Measurements from ENCODE around the gene CCDC136. TPM values are rescaled to one million over a fixed set of nuclear protein-coding genes. Genes with fewer than 3 reads are reported as not detected.

The CCDC136 gene
- total RNA-seq, 1 experiment from 2014 or later = 11.1 TPM

DNA sequence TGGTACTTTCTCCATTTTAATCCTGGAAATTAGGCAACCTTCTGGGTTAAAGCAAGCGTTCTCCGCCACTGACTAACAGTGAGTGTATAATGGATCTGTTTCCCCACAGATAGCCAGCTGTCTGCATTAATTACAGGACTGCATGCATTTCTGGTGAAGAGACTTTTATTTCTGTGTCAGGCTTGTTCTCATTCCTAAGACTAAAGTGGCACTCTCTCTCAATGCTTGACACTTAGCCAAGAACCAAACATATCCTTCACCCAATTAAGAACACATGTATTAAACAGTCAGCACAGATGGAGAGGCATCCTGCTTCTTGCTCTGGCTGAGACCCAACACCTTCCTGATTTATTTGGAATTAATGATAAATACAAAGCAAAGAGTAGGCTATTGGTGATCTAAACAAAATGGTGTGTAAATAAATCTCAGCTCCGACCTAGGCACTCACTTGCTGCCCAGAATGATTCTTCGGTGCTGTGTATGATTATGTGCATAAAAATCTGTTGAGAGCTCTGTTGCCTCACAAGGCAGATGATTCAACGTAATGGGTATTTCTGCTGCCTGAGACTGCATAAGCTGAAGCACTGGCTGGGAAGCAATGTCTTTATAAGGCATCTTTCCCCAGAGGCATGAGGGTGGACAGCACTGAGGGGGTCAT, 35.8 kb upstream of the CCDC136 start:
- CTCF ChIA-PET = no interaction called here
- H3K4me3 ChIP-seq (replicated peaks in 1 of 2; ENCODE audit: low read depth in 1 of 2, low read length in 2 of 2) = no peak overlapping the region
- DNase-seq (ENCODE audit: low read depth, low spot score) (no peak), ATAC-seq (no peak)
- H3K9me3 ChIP-seq (ENCODE audit: control insufficient read depth in 1 of 2, insufficient read depth in 1 of 2, low read depth in 1 of 2, low read length in 2 of 2) = no peaks in the 10 kb centered on the region
- peaks cover 33 to 42% of the 10 kb centered on the region in 2 experiments for H3K36me3 ChIP-seq (ENCODE audit: control insufficient read depth in 1 of 2, insufficient read depth in 2 of 2, low read length in 2 of 2)
- TF ChIP-seq, protein P1, sequence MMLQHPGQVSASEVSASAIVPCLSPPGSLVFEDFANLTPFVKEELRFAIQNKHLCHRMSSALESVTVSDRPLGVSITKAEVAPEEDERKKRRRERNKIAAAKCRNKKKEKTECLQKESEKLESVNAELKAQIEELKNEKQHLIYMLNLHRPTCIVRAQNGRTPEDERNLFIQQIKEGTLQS (IDR thresholded peaks at IDR 0.05) = no peak
- no peak for TF ChIP-seq ELF1 (IDR thresholded peaks at IDR 0.05; ENCODE audit: borderline replicate concordance, low read depth)
- TF ChIP-seq EZH2phosphoT487 (IDR thresholded peaks at IDR 0.05; ENCODE audit: borderline replicate concordance) = no peak
- TF ChIP-seq YY1 (IDR thresholded peaks at IDR 0.05; ENCODE audit: extremely low read depth, insufficient replicate concordance, low read depth, low read length) = no peak
- TF ChIP-seq JUND (IDR thresholded peaks at IDR 0.05) = no peak
- TF ChIP-seq FOSL1 (IDR thresholded peaks at IDR 0.05; ENCODE audit: low read depth) = no peak
- TF ChIP-seq POLR2A (IDR thresholded peaks at IDR 0.05; ENCODE audit: borderline replicate concordance, extremely low read depth, insufficient read depth, insufficient read length) = no peak
- no peak for TF ChIP-seq SRF (IDR thresholded peaks at IDR 0.05; ENCODE audit: low read depth)
- TF ChIP-seq CEBPB (IDR thresholded peaks at IDR 0.05; ENCODE audit: low read depth) = no peak
- TF ChIP-seq, protein P2, sequence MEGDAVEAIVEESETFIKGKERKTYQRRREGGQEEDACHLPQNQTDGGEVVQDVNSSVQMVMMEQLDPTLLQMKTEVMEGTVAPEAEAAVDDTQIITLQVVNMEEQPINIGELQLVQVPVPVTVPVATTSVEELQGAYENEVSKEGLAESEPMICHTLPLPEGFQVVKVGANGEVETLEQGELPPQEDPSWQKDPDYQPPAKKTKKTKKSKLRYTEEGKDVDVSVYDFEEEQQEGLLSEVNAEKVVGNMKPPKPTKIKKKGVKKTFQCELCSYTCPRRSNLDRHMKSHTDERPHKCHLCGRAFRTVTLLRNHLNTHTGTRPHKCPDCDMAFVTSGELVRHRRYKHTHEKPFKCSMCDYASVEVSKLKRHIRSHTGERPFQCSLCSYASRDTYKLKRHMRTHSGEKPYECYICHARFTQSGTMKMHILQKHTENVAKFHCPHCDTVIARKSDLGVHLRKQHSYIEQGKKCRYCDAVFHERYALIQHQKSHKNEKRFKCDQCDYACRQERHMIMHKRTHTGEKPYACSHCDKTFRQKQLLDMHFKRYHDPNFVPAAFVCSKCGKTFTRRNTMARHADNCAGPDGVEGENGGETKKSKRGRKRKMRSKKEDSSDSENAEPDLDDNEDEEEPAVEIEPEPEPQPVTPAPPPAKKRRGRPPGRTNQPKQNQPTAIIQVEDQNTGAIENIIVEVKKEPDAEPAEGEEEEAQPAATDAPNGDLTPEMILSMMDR (IDR thresholded peaks at IDR 0.05 in 2 of 3, conservative IDR thresholded peaks at IDR 0.05 in 1 of 3; ENCODE audit: borderline replicate concordance in 1 of 3, insufficient read depth in 1 of 3, low read depth in 2 of 3, low read length in 2 of 3) = no peak
- no peak for TF ChIP-seq RAD21 (IDR thresholded peaks at IDR 0.05; ENCODE audit: low read depth)
- TF ChIP-seq ZNF274 (IDR thresholded peaks at IDR 0.05; ENCODE audit: low read depth, low read length) = no peak
- TF ChIP-seq, protein P3, sequence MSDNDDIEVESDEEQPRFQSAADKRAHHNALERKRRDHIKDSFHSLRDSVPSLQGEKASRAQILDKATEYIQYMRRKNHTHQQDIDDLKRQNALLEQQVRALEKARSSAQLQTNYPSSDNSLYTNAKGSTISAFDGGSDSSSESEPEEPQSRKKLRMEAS (IDR thresholded peaks at IDR 0.05) = no peak
- TF ChIP-seq TCF7L2 (IDR thresholded peaks at IDR 0.05; ENCODE audit: borderline replicate concordance, extremely low read depth, insufficient read depth, insufficient read length) = no peak
- no peak for TF ChIP-seq EZH2 (IDR thresholded peaks at IDR 0.05)
- TF ChIP-seq SIN3A (IDR thresholded peaks at IDR 0.05; ENCODE audit: low read depth) = no peak
- no peak for TF ChIP-seq POLR2AphosphoS5 (IDR thresholded peaks at IDR 0.05; ENCODE audit: low read depth, low read length)
- TF ChIP-seq CBX3 (IDR thresholded peaks at IDR 0.05; ENCODE audit: low read depth) = no peak
- TF ChIP-seq, protein P4, sequence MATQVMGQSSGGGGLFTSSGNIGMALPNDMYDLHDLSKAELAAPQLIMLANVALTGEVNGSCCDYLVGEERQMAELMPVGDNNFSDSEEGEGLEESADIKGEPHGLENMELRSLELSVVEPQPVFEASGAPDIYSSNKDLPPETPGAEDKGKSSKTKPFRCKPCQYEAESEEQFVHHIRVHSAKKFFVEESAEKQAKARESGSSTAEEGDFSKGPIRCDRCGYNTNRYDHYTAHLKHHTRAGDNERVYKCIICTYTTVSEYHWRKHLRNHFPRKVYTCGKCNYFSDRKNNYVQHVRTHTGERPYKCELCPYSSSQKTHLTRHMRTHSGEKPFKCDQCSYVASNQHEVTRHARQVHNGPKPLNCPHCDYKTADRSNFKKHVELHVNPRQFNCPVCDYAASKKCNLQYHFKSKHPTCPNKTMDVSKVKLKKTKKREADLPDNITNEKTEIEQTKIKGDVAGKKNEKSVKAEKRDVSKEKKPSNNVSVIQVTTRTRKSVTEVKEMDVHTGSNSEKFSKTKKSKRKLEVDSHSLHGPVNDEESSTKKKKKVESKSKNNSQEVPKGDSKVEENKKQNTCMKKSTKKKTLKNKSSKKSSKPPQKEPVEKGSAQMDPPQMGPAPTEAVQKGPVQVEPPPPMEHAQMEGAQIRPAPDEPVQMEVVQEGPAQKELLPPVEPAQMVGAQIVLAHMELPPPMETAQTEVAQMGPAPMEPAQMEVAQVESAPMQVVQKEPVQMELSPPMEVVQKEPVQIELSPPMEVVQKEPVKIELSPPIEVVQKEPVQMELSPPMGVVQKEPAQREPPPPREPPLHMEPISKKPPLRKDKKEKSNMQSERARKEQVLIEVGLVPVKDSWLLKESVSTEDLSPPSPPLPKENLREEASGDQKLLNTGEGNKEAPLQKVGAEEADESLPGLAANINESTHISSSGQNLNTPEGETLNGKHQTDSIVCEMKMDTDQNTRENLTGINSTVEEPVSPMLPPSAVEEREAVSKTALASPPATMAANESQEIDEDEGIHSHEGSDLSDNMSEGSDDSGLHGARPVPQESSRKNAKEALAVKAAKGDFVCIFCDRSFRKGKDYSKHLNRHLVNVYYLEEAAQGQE (IDR thresholded peaks at IDR 0.05; ENCODE audit: low read depth) = no peak
- H3K9me2 ChIP-seq (ENCODE audit: insufficient read depth) = no peaks in the 10 kb centered on the region
- peaks cover 63% of the 10 kb centered on the region for H3K79me2 ChIP-seq (ENCODE audit: insufficient read depth, low read length)
- intact Hi-C loops (cut with micrococcal nuclease) = no loop called here
- H2AFZ ChIP-seq (ENCODE audit: low read depth, low read length, poor library complexity, severe bottlenecking) = no peak overlapping the region
- POLR2A ChIA-PET = no interaction called here
- H3K27me3 ChIP-seq (ENCODE audit: insufficient read depth, low read length) = no peaks in the 10 kb centered on the region
- H3K9ac ChIP-seq (ENCODE audit: low read length) = no peak overlapping the region
- no peaks in the 10 kb centered on the region for H4K20me1 ChIP-seq (ENCODE audit: insufficient read depth)
- RAD21 ChIA-PET (ENCODE audit: low non-redundant PET in 1 of 2, low total read pairs in 2 of 2, uncharacterized antibody in 2 of 2, unreplicated experiment in 2 of 2) = no interaction called here
- H3K4me2 ChIP-seq (ENCODE audit: low read length) = no peak overlapping the region
- no peak overlapping the region for H3K27ac ChIP-seq (ENCODE audit: low read depth, low read length)
- BruUV-seq (replicated peaks) = no TSS peak
- H3K4me1 ChIP-seq (ENCODE audit: control insufficient read depth in 1 of 2, insufficient read depth in 2 of 2, low read length in 2 of 2) = no peaks in the 10 kb centered on the region
